ENCODE data around the gene PSEN2. TPM values are rescaled to one million over a fixed set of nuclear protein-coding genes. Genes with fewer than 3 reads are reported as not detected.

PSEN2 gene
- total and polyA plus RNA-seq, 10 of the 15 experiments (the other 5 are each of a cell fraction or from before 2014, with no cell fraction given): 0.90 to 13.3 (median 7.0) TPM

DNA sequence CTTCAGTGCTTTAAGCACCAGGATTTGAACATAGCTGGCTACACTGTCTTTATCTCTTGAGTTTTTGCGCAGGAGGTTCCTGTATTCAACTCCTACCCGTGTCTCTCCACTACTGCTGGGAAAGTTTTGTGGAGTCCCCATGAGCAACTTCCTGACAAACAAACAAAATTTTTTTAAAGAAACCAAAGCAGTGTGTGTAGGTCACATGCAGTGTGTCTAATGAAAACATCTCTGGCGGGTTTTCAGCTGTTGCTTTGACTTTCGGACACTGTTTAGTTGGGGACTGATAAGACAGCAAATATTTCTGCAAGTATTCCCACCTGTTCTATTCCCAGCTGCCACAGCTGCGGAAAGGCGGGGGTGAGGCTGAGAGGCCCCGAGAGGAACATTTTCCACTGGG, 2.0 kb downstream of the PSEN2 start:
- no peaks in the 10 kb centered on the region for H3K9me3 ChIP-seq (replicated peaks; ENCODE audit: control insufficient read depth, insufficient read depth, low read length)
- no peaks in the 10 kb centered on the region for H3K27me3 ChIP-seq (replicated peaks in 1 of 2; ENCODE audit: control insufficient read depth in 2 of 2, insufficient read depth in 2 of 2, low read length in 1 of 2)
- DNase-seq (ENCODE audit: low read depth, low spot score) (no peak), ATAC-seq (no peak), FAIRE-seq (no peak)
- no peak overlapping the region for H3K4me3 ChIP-seq
- intact Hi-C loops (cut with micrococcal nuclease; ENCODE audit: unreplicated experiment) (no loop called here), in situ Hi-C loops (cut with MboI) (no loop called here)
- no peaks in the 10 kb centered on the region for H4K20me1 ChIP-seq (ENCODE audit: control insufficient read depth, insufficient read depth)
- ChIA-PET SMC1A (ENCODE audit: uncharacterized antibody, unreplicated experiment) (interaction anchor here (1.1 to 2.7 kb wide), 4 partner anchors 10 to 44 kb away, joined by 3 to 20 read pairs (median 3); no protein-coding TSS in a partner anchor), RAD21 (ENCODE audit: unreplicated experiment) (interaction anchor here (1.3 kb wide), 1 partner anchor 11 kb away, joined by 3 read pairs; no protein-coding TSS in a partner anchor), CTCF (interaction anchor here (1.9 kb wide), 1 partner anchor 10 kb away, joined by 6 read pairs; no protein-coding TSS in a partner anchor), POLR2A (interaction anchor here (3.1 kb wide), 1 partner anchor 10 kb away, joined by 11 read pairs; no protein-coding TSS in a partner anchor)
- 70% methylated on average over 7 of the region's 7 CpGs for WGBS (ENCODE audit: insufficient coverage, insufficient replicate concordance, low lambda C conversion rate, missing lambda C conversion rate)
- BruUV-seq (replicated peaks): no TSS peak
- no peak overlapping the region for H3K27ac ChIP-seq (ENCODE audit: control insufficient read depth, insufficient read depth)
- peaks cover 9% of the 10 kb centered on the region for H3K4me1 ChIP-seq (ENCODE audit: control insufficient read depth, insufficient read depth, low read length)
- no peak overlapping the region for H3K9ac ChIP-seq (ENCODE audit: control insufficient read depth, insufficient read depth, low read length)
- TF ChIP-seq TCF3 (IDR thresholded peaks at IDR 0.05; ENCODE audit: borderline replicate concordance, insufficient read depth, low read depth, low read length) (no peak), RBBP5 (conservative IDR thresholded peaks at IDR 0.05) (no peak), BHLHE40 (IDR thresholded peaks at IDR 0.05; ENCODE audit: borderline replicate concordance in 1 of 2, low read depth in 2 of 2, low read length in 1 of 2) (no peak), ATF7 (IDR thresholded peaks at IDR 0.05; ENCODE audit: low read depth) (no peak)
- TF ChIP-seq, protein P1, sequence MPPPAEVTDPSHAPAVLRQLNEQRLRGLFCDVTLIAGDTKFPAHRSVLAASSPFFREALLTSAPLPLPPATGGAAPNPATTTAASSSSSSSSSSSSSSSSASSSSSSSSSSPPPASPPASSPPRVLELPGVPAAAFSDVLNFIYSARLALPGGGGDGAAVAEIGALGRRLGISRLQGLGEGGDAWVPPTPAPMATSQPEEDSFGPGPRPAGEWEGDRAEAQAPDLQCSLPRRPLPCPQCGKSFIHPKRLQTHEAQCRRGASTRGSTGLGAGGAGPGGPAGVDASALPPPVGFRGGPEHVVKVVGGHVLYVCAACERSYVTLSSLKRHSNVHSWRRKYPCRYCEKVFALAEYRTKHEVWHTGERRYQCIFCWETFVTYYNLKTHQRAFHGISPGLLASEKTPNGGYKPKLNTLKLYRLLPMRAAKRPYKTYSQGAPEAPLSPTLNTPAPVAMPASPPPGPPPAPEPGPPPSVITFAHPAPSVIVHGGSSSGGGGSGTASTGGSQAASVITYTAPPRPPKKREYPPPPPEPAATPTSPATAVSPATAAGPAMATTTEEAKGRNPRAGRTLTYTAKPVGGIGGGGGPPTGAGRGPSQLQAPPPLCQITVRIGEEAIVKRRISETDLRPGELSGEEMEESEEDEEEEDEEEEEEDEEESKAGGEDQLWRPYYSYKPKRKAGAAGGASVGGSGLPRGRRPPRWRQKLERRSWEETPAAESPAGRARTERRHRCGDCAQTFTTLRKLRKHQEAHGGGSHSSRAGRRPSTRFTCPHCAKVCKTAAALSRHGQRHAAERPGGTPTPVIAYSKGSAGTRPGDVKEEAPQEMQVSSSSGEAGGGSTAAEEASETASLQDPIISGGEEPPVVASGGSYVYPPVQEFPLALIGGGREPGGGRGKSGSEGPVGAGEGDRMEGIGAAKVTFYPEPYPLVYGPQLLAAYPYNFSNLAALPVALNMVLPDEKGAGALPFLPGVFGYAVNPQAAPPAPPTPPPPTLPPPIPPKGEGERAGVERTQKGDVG (CRISPR knock-in tag; IDR thresholded peaks at IDR 0.05): no peak
- TF ChIP-seq, protein P2, sequence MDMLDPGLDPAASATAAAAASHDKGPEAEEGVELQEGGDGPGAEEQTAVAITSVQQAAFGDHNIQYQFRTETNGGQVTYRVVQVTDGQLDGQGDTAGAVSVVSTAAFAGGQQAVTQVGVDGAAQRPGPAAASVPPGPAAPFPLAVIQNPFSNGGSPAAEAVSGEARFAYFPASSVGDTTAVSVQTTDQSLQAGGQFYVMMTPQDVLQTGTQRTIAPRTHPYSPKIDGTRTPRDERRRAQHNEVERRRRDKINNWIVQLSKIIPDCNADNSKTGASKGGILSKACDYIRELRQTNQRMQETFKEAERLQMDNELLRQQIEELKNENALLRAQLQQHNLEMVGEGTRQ (IDR thresholded peaks at IDR 0.05; ENCODE audit: borderline replicate concordance, low read depth, low read length): no peak
- H3K79me2 ChIP-seq (ENCODE audit: control insufficient read depth, insufficient read depth, low read length): no peaks in the 10 kb centered on the region
- no peak overlapping the region for H2AFZ ChIP-seq (ENCODE audit: control insufficient read depth, low read depth, low read length)
- no peak overlapping the region for H3K4me2 ChIP-seq (ENCODE audit: control insufficient read depth, insufficient read depth)
- H3K36me3 ChIP-seq (ENCODE audit: control insufficient read depth in 2 of 2, insufficient read depth in 2 of 2, low read length in 1 of 2): 0 out of 4 replicates have a peak, but pooled peaks cover 0 to 3% of the 10 kb centered on the region in 2 experiments

Data from GM12878 (cell line).